Adrenal gland (tissue), 5 donors: ENCODE data around the gene RNF43.

Experiments used
- POLR2A ChIP-seq, 2 donors: fragments of 450-650 bp; IDR thresholded peaks; one replicate each; pipeline ENCODE4 v1.6.1; 2017; ENCODE audit warnings: antibody characterized with exemption in 2 of 2, mild to moderate bottlenecking in 2 of 2, moderate library complexity in 1 of 2
- TF ChIP-seq, protein P1 (sequence below), 6 experiments: fragments of 450-650 bp in 4 of 6; fragments of 200-600 bp in 2 of 6; sonication (generic) in 1 of 6; IDR thresholded peaks; 1 replicate in 5 of 6; 2 replicates in 1 of 6; pipeline versions ENCODE4 v1.5.1 to v1.8.0; 2016 to 2021; ENCODE audit warnings: antibody characterized with exemption in 6 of 6, mild to moderate bottlenecking in 2 of 6, moderate library complexity in 1 of 6
- donor health status: DM: no; HTN: no; CAD: no.

DNA sequence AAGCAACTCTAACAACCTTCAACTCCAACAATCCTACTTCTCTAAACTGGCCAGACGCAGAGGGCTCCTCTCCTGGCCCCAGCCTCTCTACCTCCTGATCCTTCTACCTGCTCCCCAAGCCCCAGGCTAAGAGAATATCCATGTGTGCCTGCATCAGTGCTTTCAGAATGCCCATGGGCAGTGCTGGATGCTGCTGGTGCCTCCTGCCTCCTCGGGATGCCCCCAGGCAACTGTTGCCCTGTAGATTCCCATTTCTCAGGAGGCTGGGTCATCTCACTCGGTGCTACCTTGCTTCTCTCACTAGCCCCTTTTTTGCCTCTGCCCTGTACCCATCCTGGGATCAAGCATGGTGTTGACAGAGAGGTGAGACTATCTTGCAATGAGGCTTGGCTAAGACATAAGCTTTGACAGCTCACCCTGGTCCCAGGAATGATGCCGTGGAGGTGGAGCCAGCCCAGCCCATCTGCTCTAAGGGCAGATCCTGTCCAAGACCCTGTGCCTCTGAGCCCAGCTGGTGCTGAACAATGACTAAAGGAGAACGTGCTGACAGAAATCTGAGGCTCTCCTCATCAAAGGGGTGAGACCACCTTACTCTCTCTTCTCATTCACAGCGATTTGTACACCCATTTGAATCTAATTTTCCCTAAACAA is 45.9 kb downstream of the RNF43 start:
- TF ChIP-seq, protein P1, sequence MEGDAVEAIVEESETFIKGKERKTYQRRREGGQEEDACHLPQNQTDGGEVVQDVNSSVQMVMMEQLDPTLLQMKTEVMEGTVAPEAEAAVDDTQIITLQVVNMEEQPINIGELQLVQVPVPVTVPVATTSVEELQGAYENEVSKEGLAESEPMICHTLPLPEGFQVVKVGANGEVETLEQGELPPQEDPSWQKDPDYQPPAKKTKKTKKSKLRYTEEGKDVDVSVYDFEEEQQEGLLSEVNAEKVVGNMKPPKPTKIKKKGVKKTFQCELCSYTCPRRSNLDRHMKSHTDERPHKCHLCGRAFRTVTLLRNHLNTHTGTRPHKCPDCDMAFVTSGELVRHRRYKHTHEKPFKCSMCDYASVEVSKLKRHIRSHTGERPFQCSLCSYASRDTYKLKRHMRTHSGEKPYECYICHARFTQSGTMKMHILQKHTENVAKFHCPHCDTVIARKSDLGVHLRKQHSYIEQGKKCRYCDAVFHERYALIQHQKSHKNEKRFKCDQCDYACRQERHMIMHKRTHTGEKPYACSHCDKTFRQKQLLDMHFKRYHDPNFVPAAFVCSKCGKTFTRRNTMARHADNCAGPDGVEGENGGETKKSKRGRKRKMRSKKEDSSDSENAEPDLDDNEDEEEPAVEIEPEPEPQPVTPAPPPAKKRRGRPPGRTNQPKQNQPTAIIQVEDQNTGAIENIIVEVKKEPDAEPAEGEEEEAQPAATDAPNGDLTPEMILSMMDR (IDR thresholded peaks at IDR 0.05), result no peak
- TF ChIP-seq POLR2A (IDR thresholded peaks at IDR 0.05), result no peak
